Right lobe of liver (tissue), 6 donors: ENCODE data around the gene CZIB. TPM values are rescaled to one million over a fixed set of nuclear protein-coding genes. Genes with fewer than 3 reads are reported as not detected.

Experiments
- ATAC-seq, 4 donors: fragments of 200-7000 bp; cut with Tn5 transposase; one replicate each; pipeline ENCODE4 v1.9.1; 2020; ENCODE audit warnings: mild to moderate bottlenecking in 4 of 4, moderate library complexity in 4 of 4
- DNase-seq, 3 donors: peaks; one replicate each; pipeline ENCODE4 v3.0.0-alpha.2; 2020
- H3K27ac ChIP-seq, 3 donors: fragments of 200-600 bp; one replicate each; pipeline ENCODE4 v1.8.0; 2022
- H3K27me3 ChIP-seq, 2 donors: fragments of 200-600 bp; one replicate each; pipeline ENCODE4 v1.8.0; 2022
- H3K36me3 ChIP-seq, 4 donors: fragments of 200-600 bp; sonication (generic) in 1 of 4; one replicate each; pipeline versions ENCODE4 v1.5.1 to v1.8.0; 2017 to 2022; ENCODE audit warnings: control low read depth in 1 of 4
- H3K4me1 ChIP-seq, 4 donors: fragments of 200-600 bp; sonication (generic) in 1 of 4; one replicate each; pipeline versions ENCODE4 v1.5.1 to v1.8.0; 2017 to 2022; ENCODE audit warnings: control low read depth in 1 of 4
- H3K4me3 ChIP-seq, 3 donors: fragments of 200-600 bp; one replicate each; pipeline ENCODE4 v1.8.0; 2022
- H3K9me3 ChIP-seq, 4 donors: fragments of 200-600 bp; sonication (generic) in 1 of 4; one replicate each; pipeline versions ENCODE4 v1.5.1 to v1.8.0; 2017 to 2022; ENCODE audit warnings: control low read depth in 1 of 4
- POLR2A ChIP-seq: fragments of 450-650 bp; IDR thresholded peaks from one replicate; pipeline ENCODE4 v1.6.1; 2017; ENCODE audit warnings: antibody characterized with exemption, mild to moderate bottlenecking
- WGBS: methylation state at CpG from one replicate; pipeline ENCODE4 v1.1.6; 2018; ENCODE audit warnings: low coverage, low lambda C conversion rate; ENCODE audit not compliant: insufficient coverage; ENCODE audit errors: missing lambda C conversion rate; 5-methylcytosine and 5-hydroxymethylcytosine counted together
- intact Hi-C, 2 donors: fragments of 100-400 bp; cut with DNase I; formaldehyde crosslinking; loops; one replicate each; pipeline versions ENCODE4 v1.11.2 to v1.14.1; 2022
- total RNA-seq, 6 experiments: library from RNA; depleted of rRNA in 2 of 6; stranded (reverse); fragments of >200 nt in 2 of 6; fragmentation: NEBNext Ultra II Directional in 3 of 6; extraction: Animal tissue kit (Norgen Biotek cat#: 25700) in 3 of 6; gene quantifications; one replicate each; pipeline versions ENCODE4 v1.1.0 to v1.2.4, GENCODE V29; 2016 to 2023
- TF ChIP-seq, protein P1 (sequence below), 4 donors: fragments of 200-600 bp in 3 of 4; fragments of 450-650 bp in 1 of 4; IDR thresholded peaks; one replicate each; pipeline versions ENCODE4 v1.5.1 to v1.8.0; 2016 to 2022; ENCODE audit warnings: antibody characterized with exemption in 4 of 4, mild to moderate bottlenecking in 2 of 4
- donor health status: DM: no; HTN: yes; CAD: no.
- donor health status: DM: no; HTN: no; CAD: no.
- donor health status: DM: no; HTN: no; CAD: no.
- donor health status: DM: no; HTN: yes; CAD: no.
- donor health status: DM: no; HTN: yes; CAD: no.

Gene CZIB
- total RNA-seq, 6 experiments from 2014 or later: 20.6 to 28.8 (median 24.2) TPM

DNA sequence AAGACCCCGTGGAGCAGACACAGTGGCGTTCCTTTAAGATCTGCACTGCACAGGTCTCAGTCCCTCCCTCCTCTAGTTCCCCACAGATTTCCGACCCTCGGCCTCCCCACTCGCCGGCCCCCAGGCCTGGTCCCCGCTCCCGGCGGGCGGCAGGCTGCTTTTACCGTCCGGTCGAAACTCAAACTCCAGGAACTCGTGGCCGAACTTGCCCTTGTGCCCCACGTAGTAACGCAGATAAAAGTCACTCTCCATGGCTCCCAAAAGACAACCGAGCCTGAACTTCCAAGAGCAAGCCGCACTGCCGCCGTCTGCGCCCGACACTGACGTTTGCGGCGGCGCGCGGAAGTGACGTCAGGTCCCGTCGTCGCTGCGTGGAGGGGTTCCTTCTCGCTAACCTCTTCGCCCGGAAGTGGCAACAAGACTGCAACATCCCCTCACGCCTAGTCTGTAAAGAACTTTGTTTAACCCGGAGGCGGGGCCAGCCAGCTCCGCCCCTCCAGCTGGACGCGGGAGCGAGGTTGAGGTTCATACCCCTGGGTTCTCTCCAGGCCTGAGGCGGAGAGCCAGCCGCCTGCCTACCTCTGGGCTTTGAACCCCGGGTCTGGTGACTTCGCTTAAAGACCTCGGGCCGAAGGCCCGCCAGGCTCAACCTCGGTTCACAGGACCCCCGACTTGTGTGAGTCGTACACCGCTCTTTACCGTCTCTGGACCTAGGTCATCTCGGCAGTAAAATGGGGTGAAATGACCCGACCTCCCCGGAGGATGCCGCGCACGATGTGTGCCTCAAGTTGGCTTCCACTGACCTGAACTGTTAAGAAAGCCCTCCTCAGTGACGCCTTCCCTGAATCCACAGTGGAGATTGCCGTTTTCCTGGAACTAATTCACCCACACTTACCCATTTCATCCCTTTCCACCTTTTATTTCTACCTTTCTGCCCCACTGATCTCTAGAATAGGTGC lies 18.0 kb upstream of the CZIB start, which contains the start of gene MAGOH:
Gene MAGOH, minus strand, starts transcription at position 322 of the 959 bp plus-strand sequence. Its CDS starts 70 bp downstream, at position 252.
- Histone ChIP-seq H3K4me3 (peak within 1 kb of the TSS; percentile 96 to 97 (median 97)), H3K27me3 (no peaks in the 10 kb centered on the region), H3K9me3 (no peaks in the 10 kb centered on the region), H3K27ac (peak within 1 kb of the TSS; percentile 18 to 76 (median 64)), H3K36me3 (peaks cover 4 to 25% (median 6%) of the 10 kb centered on the region in 4 donors), H3K4me1 (peaks cover 0 to 26% (median 9%) of the 10 kb centered on the region in 4 donors)
- ATAC-seq (peak; percentile 98 to 99 (median 99)), DNase-seq (peak; percentile 94 to 98 (median 98))
- 4% methylated on average over 42 of the region's 64 CpGs for WGBS
- intact Hi-C loops: no loop called here
- TF ChIP-seq POLR2A: peak; percentile 68
- TF ChIP-seq, protein P1, sequence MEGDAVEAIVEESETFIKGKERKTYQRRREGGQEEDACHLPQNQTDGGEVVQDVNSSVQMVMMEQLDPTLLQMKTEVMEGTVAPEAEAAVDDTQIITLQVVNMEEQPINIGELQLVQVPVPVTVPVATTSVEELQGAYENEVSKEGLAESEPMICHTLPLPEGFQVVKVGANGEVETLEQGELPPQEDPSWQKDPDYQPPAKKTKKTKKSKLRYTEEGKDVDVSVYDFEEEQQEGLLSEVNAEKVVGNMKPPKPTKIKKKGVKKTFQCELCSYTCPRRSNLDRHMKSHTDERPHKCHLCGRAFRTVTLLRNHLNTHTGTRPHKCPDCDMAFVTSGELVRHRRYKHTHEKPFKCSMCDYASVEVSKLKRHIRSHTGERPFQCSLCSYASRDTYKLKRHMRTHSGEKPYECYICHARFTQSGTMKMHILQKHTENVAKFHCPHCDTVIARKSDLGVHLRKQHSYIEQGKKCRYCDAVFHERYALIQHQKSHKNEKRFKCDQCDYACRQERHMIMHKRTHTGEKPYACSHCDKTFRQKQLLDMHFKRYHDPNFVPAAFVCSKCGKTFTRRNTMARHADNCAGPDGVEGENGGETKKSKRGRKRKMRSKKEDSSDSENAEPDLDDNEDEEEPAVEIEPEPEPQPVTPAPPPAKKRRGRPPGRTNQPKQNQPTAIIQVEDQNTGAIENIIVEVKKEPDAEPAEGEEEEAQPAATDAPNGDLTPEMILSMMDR (IDR thresholded peaks at IDR 0.05): no peak

DNA sequence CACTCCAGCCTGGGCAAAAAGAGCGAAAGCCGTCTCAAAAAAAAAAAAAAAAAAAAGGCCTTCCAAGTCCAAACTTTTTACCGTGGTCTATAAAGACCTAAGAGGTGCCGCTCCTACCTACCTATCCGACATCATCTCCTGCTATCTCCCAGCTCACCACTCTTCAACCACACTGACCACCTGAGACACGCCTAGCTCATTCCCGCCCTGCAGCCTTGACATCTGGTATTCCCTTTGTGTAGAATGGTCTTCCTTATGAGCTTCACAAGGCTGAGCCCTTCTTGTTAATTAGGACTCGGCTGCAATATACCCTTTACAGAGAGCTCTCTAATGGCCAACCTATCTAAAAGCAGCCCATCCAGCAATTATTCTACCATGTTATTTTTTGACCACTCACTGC lies 17.2 kb upstream of the CZIB start:
- TF ChIP-seq, protein P1 (IDR thresholded peaks at IDR 0.05): no peak
- TF ChIP-seq POLR2A: no peak
- H3K9me3 ChIP-seq: no peaks in the 10 kb centered on the region
- no peaks in the 10 kb centered on the region for H3K27me3 ChIP-seq
- peaks cover 0 to 26% (median 9%) of the 10 kb centered on the region in 4 donors for H3K4me1 ChIP-seq
- peaks cover 6 to 34% (median 11%) of the 10 kb centered on the region in 4 donors for H3K36me3 ChIP-seq
- no peak for ATAC-seq
- no peak for DNase-seq
- peak overlapping the region; percentile 96 to 97 (median 97) for H3K4me3 ChIP-seq
- WGBS: 33% methylated on average over 8 of the region's 8 CpGs
- intact Hi-C loops: no loop called here
- H3K27ac ChIP-seq: peak overlapping the region in 1 of 3 donors; percentile 64

DNA sequence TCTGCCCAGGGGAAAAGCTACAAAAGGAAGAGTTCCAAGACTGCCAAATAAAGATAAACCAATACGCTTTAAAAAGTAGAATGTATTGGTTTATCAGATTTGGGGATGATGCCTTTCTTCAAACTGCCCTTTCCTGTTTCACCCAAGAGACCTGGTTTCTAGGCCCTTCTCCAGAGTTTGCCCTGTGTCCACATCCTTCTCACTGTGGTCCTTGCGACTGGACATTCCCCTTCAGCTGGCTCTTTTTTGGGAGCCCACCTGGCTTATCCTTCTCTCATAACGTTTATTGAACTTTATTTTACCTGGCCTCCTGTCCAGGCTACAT lies 490 bp upstream of the CZIB start:
- ATAC-seq: no peak

DNA sequence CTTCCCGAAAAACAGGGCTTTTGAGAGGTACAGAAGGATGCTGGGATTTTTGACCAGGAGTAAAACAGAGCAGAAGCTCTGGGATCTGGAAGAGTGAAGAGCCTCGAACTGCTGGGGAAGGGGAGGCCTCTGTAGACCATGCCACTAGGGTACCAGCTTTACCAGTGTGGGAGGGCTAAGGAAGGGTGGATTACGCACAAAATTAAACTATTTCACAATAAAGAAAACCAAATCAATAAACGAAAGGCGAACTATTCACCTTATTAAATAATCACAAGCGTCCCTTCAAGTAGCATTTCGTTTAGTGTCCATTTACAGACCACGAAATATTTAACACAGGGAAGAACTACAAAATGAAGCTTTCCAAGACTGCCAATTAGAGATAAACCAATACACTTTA lies 723 bp downstream of the CZIB start:
- Histone ChIP-seq H3K4me3 (peak overlapping the region; percentile 84 to 97 (median 92)), H3K27me3 (no peaks in the 10 kb centered on the region), H3K27ac (peak overlapping the region; percentile 93 to 97 (median 96)), H3K9me3 (no peaks in the 10 kb centered on the region), H3K36me3 (peaks cover 0 to 19% (median 0%) of the 10 kb centered on the region in 4 donors), H3K4me1 (peaks cover 0 to 11% (median 2%) of the 10 kb centered on the region in 4 donors)
- 13% methylated on average over 8 of the region's 8 CpGs for WGBS
- DNase-seq (no peak), ATAC-seq (no peak)
- TF ChIP-seq, protein P1 (IDR thresholded peaks at IDR 0.05): no peak
- TF ChIP-seq POLR2A: no peak
- intact Hi-C loops: no loop called here

More for the DNA sequence above, 490 bp upstream of the CZIB start:
- 59% methylated on average over 3 of the region's 3 CpGs for WGBS
- intact Hi-C loops: no loop called here
- peak overlapping the region; percentile 93 to 97 (median 96) for H3K27ac ChIP-seq
- no peak for DNase-seq
- no peaks in the 10 kb centered on the region for H3K9me3 ChIP-seq
- H3K4me3 ChIP-seq: peak overlapping the region; percentile 84 to 97 (median 92)
- peaks cover 0 to 11% (median 2%) of the 10 kb centered on the region in 4 donors for H3K4me1 ChIP-seq
- H3K36me3 ChIP-seq: peaks cover 0 to 9% (median 0%) of the 10 kb centered on the region in 4 donors
- H3K27me3 ChIP-seq: no peaks in the 10 kb centered on the region
- TF ChIP-seq POLR2A: no peak
- TF ChIP-seq, protein P1 (IDR thresholded peaks at IDR 0.05): no peak
